ENCODE measurements around the gene CDC25B. TPM values are rescaled to one million over a fixed set of nuclear protein-coding genes. Genes with fewer than 3 reads are reported as not detected.

The CDC25B gene
- total and polyA plus RNA-seq, 10 of the 15 experiments (the other 5 are each of a cell fraction or from before 2014, with no cell fraction given), result 4.6 to 58.8 (median 24.6) TPM

- TF ChIP-seq BCLAF1 (IDR thresholded peaks at IDR 0.05) (no peak), EP300 (IDR thresholded peaks at IDR 0.05; ENCODE audit: borderline replicate concordance in 1 of 2, control insufficient read depth in 1 of 2, low read depth in 2 of 2, low read length in 2 of 2) (no peak), ATF7 (IDR thresholded peaks at IDR 0.05; ENCODE audit: low read depth) (peak; percentile 22; the same call in 1 of the 2 replicates), SUPT20H (IDR thresholded peaks at IDR 0.05; ENCODE audit: borderline replicate concordance, control insufficient read depth, low read depth, low read length) (no peak), FOS (IDR thresholded peaks at IDR 0.05; ENCODE audit: borderline replicate concordance, extremely low read depth, insufficient read length) (no peak), PBX3 (IDR thresholded peaks at IDR 0.05; ENCODE audit: insufficient replicate concordance, low read depth, low read length) (no peak), IRF4 (IDR thresholded peaks at IDR 0.05; ENCODE audit: low read depth, low read length) (no peak), ZNF217 (IDR thresholded peaks at IDR 0.05) (no peak), NBN (IDR thresholded peaks at IDR 0.05) (0 out of 2 replicates have a peak, but pooled peaks have one; percentile 12), SUZ12 (IDR thresholded peaks at IDR 0.05; ENCODE audit: unreplicated experiment) (no peak), HDGF (IDR thresholded peaks at IDR 0.05) (no peak), PAX5 (IDR thresholded peaks at IDR 0.05; ENCODE audit: borderline replicate concordance, low read depth, low read length) (no peak), KDM1A (IDR thresholded peaks at IDR 0.05; ENCODE audit: borderline replicate concordance) (no peak), E2F8 (IDR thresholded peaks at IDR 0.05; ENCODE audit: low read depth, partially characterized antibody) (no peak), RELB (IDR thresholded peaks at IDR 0.05; ENCODE audit: low read depth) (peak; percentile 46), BHLHE40 (IDR thresholded peaks at IDR 0.05; ENCODE audit: borderline replicate concordance in 1 of 2, low read depth in 2 of 2, low read length in 1 of 2) (no peak), PAX8 (IDR thresholded peaks at IDR 0.05) (no peak), RBBP5 (conservative IDR thresholded peaks at IDR 0.05) (no peak), GABPA (IDR thresholded peaks at IDR 0.05; ENCODE audit: low read depth) (no peak)
Measured at GRCh38 chr20:3820901-3821727, 25.0 kb downstream of the CDC25B start (continued).

Measured in GM12878 (cell line).